HG03175 (cell line): ENCODE results near the gene OR6C70.

Source experiments
- ATAC-seq: cut with Tn5 transposase; IDR thresholded peaks from one replicate; pipeline ENCODE4 v1.9.1; 2021; ENCODE audit warnings: mild to moderate bottlenecking, moderate library complexity; ENCODE audit not compliant: unreplicated experiment

The OR6C70 gene

DNA sequence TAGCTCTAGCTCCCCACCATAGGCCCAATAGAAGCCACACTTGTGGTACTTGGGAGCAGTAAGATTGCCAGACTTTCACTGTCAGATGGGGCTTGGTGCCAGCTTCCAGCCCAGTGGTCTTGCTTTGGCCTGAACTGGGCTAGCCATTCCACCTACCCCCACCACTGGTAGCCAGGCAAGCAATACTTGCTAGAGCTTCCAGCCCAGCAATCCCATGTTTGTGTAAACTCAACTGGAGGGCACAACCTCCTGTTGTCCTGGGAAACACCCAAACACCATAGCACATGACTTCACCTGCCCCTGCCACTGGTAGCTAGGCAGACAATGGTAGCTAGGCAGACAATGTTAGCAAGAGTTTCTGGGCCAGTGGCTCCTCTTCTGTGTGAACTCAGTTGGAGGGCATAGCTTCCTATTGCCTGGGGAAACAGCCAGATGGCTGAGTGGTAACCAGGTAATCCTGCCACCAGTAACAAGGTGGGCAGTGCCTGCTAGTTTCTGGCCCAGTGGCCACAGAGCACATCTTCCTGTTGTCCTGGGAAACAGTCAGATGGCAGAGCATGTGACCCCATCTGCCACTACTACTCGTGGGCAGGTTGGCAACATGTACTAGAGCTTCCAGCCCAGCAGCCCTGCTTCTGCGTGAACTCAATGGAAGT, 49.5 kb downstream of the OR6C70 start:
- ATAC-seq: no peak
